GM18873 (cell line): ENCODE measurements around the gene MAML2.
"Not testable (repeated sequence)": the region's sequence is repeated elsewhere in the genome, so short reads cannot be mapped to it uniquely, and the experiment has no call there.

Source experiments
- ATAC-seq: cut with Tn5 transposase; IDR thresholded peaks from one replicate; pipeline ENCODE4 v1.9.1; 2021; ENCODE audit warnings: mild to moderate bottlenecking, moderate library complexity, moderate number of reproducible peaks; ENCODE audit not compliant: unreplicated experiment, low FRiP score

Gene MAML2

GRCh38 chr11:96273507-96273906 is 69.5 kb downstream of the MAML2 start:
- ATAC-seq, result no peak

- ATAC-seq, result no peak
These were observed 70.3 kb downstream of the MAML2 start for GRCh38 chr11:96272529-96273222.

- no peak for ATAC-seq
These were observed 71.2 kb downstream of the MAML2 start for GRCh38 chr11:96271777-96272176.

- ATAC-seq, result not testable (repeated sequence)
These were observed 71.6 kb downstream of the MAML2 start for GRCh38 chr11:96271352-96271751.

- ATAC-seq, result not testable (repeated sequence)
These were observed 74.5 kb downstream of the MAML2 start for GRCh38 chr11:96268527-96268926.

- ATAC-seq, result peak; percentile 94
These were observed 75.4 kb downstream of the MAML2 start for GRCh38 chr11:96267496-96268032.

- no peak for ATAC-seq
These were observed 75.9 kb downstream of the MAML2 start for GRCh38 chr11:96267001-96267495.

- no peak for ATAC-seq
These were observed 77.0 kb downstream of the MAML2 start for GRCh38 chr11:96265972-96266371.

GRCh38 chr11:96265220-96265737 is 77.7 kb downstream of the MAML2 start:
- ATAC-seq, result no peak

GRCh38 chr11:96264364-96264763 is 78.6 kb downstream of the MAML2 start:
- no peak for ATAC-seq

- no peak for ATAC-seq
These were observed 79.7 kb downstream of the MAML2 start for GRCh38 chr11:96263238-96263763.

- no peak for ATAC-seq
These were observed 82.5 kb downstream of the MAML2 start for GRCh38 chr11:96260532-96260931.

GRCh38 chr11:96260067-96260511 is 82.9 kb downstream of the MAML2 start:
- no peak for ATAC-seq

- no peak for ATAC-seq
These were observed 83.7 kb downstream of the MAML2 start for GRCh38 chr11:96259134-96259830.

GRCh38 chr11:96257972-96258934 is 84.7 kb downstream of the MAML2 start:
- peak; percentile 79 for ATAC-seq

GRCh38 chr11:96257036-96257435 is 86.0 kb downstream of the MAML2 start:
- ATAC-seq, result no peak

GRCh38 chr11:96256215-96257011 is 86.6 kb downstream of the MAML2 start:
- no peak for ATAC-seq

- ATAC-seq, result no peak
These were observed 88.1 kb downstream of the MAML2 start for GRCh38 chr11:96254854-96255253.

- ATAC-seq, result peak; percentile 50
These were observed 88.9 kb downstream of the MAML2 start for GRCh38 chr11:96254087-96254486.
